D341Med (cell line): ENCODE results near the gene MVK.

ENCODE experiments used
- DNase-seq: peaks from one replicate; pipeline ENCODE4 v3.0.0; 2012; ENCODE audit warnings: low spot score

The MVK gene

DNA sequence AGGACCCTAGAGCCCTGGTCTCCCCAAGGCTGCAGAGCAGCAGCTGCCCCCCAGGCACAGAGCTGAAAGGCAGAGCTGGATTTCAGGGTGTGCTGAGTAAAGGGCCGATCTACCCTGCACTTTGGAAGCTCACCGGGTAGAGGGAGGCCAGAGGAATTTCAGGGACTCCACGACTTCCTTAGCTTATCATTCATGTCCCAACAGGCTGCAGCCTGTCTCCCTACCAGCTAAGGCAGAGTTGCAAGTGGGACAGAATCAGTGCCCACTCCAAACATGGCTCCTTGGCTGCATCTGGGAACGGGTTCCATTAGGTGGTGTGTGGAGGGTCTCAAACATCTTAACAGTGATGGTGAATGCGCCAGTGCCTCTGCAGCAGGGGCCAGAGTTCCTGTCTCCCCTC, 27.8 kb upstream of the MVK start:
- DNase-seq = no peak

DNA sequence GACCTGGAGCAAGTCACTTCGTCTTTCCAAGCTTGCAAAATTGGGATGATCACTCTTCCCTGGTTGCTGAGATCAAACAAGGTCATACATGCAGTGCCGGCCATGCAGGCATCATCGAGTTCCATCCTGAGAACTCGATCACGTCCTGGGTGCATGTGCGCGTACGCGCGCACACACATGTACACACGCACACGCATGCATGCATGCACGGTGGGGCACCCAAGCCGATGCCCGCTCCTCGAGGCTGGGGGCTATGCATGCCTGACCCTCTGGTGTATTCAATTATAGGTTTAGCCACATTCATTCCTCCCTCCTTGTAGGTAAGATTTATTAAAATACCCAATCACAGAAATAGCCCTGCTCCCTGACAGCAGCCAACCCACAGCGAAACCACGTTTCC, 26.3 kb upstream of the MVK start:
- no peak for DNase-seq

DNA sequence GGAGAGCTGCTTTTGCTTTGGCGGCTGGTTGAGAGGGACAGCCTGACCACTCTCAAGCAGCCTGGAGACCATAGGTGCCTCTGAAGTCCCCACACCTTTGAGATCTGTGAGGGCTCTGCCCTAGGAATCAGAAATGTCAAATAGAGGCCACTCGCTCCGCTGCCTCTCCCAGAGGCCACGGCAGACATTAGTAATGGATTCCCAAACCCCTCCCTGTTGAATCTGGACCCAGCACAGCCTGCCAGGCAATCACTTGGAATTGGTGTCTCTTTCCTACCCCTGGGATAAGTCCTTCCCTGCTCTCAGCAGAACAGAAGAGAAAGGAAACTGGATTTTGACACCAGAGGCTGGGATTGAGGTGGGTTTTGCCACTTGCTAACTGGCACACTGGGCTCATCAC, 25.3 kb upstream of the MVK start:
- no peak for DNase-seq

DNA sequence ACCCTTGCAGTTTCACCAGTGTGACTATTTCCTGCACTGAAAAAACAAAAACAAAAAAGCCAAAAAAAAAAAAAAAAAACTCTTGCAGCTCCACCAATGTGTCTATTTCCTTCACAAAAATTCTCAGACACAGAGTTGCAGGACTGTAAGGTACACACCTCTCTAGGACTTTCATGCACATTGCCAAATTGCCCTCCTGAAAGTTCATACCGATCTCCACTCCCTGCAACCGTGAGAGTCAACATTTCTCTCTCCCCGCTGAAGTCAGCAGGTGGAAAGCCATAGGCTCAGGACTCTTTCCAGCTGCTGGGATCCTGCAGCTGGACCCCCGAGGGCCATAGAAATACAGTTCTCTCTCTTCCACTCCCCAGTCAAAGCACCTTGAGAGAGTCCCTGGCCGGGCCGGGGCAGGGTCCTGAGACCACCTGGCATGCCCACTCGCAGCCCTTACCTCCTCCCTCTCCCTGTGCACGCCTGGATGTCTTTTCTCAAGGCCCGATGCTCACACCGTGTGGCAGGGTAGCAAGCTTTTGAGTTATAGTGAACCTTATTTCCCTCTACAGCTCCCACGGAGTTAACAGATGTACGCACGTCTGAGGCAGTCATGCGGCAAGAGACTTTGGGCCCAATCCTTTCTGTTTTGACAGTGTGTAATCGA, 23.9 kb upstream of the MVK start:
- DNase-seq = no peak

DNA sequence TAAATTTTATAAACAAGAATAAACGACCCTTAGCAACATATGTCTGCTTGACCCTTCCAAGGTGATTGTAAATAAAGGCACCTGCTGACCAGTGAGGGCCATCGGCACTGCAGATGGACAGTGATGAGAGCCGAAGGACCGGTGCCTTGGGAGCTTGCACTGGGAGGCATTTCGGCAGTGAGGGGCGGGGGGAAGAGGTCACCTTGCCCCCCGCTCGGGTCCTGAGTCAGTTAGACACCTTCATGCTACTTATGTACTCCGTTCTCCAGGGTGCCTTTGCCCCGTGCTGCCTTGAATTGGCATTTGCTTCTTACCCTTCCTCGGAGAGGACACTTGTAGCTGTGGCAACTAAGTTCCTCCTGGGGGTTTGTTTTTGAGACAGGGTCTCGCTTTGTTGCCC, 23.3 kb upstream of the MVK start:
- no peak for DNase-seq

DNA sequence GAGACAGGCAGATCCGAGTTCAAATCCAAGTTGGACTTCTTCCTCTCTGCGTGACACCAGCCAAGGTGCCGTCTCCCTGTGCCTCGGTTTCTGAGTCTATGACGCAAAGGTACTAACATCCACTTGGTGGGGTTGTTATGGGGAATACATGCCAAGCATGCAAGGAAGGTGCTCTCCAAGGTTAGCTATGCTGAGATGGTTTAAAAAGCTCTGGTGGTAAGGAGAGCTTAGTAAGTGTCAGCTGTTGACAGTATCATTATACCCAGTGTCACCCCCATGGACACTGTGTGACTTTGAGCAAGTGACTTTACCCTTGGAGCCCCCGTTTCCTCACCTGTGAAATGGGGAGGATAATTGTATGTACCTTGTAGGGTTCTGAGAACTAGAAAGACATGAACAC, 22.5 kb upstream of the MVK start:
- DNase-seq = no peak

DNA sequence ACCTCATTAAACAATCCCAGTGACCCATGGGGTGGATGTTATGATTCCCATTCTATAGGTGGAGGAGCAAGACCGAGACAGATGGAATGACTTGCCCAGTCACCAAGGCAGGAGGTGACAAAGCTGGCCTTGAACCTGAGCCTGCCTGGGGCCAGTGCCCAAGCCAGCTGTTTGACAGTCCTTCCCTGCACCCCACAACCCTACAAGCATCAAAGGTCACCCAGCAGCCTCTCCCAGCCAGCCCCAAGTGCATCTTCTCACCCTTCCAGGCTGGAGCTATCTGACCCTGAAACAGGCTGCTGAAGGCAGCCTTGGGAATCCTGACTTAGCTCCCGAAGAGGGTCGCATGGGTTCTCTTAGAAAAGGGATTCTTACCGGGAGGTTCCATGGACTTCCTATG, 20.6 kb upstream of the MVK start:
- no peak for DNase-seq

DNA sequence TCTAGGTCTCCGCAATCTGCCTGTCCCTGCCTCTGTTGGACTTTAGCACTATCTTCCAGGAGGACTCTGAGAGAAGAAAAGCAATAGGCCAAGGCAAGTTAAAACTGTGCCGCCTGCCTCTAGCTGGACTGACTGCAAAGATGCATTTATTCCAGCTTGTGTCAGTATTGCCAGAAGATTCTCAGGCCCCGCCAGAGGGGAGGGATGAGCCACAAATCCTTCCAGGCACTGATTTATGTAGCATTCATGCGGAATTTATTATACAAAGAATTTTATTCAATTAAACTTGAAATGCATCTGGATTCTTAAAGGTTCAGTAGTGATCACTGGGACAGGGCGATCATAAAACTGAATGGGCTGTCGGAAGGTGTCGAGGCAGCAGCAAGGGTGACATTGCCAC, 20.1 kb upstream of the MVK start:
- DNase-seq = no peak

DNA sequence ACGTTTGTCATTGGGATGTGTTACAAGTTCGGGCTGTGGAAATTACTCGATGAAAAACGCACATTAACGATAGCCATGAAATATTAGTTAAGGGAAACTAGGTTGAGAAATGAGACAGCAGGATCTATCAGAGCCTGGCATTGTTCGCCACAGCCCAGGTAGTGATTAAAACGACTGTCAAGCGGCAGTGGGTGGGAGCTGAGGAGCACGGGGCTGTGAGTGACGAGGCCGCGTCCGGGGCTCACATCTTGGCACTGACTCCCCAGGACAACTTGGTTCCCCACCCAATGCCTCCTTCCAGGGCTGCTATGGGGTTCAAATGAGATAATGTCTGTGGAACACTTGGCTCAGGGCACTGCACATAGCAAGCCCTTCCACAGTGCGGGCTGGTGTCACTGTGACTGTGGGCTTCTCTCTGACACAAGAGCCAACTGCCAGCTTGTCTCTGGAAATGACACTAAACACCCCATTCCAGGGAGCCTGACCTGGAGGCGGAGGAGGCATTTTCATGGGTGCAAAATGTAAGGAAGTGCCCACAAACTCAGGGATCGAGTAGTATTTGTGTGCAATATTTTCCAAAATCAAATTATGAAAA, 19.6 kb upstream of the MVK start:
- no peak for DNase-seq

DNA sequence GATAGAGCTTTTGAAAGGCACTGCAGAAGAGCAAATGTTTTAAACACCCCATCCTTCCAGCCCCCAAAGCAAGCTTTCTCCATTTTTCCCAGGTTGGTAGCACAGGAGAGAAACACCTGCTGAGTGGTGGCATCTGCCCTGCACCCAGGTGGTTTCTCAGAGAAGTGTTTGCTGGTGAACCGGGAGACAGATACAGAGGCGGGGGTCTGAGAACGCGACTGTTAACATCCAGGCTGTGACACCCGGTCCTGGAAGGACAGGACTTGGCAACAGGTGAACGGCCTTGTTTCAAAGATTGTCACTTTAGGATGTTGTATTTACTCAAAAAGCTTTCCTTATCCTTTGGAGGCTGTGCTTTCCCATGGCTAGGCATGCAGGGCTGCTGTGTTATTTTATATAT, 18.8 kb upstream of the MVK start:
- DNase-seq = no peak

DNA sequence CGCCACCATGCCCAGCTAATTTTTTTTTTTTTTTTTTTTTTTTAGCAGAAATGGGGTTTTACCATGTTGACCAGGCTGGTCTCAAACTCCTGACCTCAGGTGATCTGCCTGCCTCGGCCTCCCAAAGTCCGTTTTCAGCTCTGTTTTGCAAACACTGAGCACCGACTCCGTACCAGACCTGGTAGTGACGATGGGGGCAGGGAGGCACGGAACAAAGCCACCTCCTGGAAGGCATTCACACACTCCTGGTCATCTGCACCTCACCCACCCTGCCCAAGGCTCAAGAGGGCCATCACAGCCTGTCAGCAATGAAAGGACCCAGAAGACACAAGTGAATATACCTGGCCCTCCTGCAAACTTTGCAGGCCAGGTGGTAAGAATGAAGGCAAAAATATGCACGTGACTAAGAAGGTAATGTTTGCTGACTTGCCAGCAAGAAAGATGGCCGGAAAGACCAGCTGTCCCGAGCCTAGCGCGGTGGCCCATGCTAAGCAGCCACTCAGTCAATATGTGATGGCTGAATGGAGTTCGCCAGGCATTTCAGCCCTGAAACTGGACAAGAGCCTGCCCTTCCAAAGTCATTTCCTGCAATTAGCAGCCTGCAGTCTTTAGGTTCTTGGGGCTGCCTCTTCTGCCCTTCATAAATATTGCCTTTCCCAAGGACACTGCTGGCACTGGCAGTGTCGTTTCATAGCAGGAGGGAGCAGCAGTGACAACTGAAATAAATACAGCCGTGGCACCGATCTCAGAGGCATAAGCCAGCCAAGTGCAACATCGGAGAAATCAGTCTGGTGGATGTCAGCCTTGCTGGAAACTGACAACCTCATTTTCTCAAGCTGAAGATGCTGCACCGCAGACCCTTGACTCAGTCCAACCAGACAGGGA, 17.9 kb upstream of the MVK start:
- no peak for DNase-seq

DNA sequence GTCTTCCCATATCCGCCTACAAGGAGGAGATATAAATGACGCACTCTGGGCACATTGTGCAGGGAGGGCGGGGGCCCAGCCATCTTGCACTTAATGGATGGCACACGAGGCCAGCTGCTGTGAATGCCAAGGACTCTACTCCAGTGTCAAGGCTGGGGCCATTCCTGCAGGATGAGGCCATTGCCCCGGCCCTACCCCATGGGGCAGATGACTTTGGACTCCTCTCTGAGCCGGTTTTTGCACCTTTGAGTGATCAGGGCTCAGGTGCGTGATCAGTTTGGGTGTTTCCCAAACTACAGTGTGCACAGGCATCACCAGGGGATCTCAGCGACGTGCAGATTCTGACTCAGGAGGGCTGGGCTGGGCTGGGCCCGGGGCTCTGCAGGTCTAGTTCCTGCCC, 16.4 kb upstream of the MVK start:
- DNase-seq = no peak

DNA sequence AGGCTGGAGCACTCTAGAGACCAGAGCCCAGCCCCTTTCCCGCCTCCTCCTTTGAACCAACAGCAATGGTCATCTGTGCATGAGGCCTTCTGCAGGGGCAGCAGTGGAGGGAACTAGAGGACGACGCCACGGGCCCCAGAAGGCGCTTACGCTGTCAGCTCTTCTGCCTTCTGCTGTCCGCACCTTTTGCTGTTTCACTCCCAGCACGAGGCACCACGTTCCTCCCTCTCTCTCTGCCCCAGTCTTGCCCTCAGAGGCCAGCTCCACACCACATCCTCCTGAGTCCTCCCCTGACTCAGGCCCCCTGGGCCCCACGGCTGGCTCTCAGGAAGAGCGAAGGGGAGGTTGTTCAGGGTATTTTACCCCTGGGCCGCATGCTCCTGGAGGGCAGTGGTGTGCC, 15.8 kb upstream of the MVK start:
- DNase-seq = no peak

DNA sequence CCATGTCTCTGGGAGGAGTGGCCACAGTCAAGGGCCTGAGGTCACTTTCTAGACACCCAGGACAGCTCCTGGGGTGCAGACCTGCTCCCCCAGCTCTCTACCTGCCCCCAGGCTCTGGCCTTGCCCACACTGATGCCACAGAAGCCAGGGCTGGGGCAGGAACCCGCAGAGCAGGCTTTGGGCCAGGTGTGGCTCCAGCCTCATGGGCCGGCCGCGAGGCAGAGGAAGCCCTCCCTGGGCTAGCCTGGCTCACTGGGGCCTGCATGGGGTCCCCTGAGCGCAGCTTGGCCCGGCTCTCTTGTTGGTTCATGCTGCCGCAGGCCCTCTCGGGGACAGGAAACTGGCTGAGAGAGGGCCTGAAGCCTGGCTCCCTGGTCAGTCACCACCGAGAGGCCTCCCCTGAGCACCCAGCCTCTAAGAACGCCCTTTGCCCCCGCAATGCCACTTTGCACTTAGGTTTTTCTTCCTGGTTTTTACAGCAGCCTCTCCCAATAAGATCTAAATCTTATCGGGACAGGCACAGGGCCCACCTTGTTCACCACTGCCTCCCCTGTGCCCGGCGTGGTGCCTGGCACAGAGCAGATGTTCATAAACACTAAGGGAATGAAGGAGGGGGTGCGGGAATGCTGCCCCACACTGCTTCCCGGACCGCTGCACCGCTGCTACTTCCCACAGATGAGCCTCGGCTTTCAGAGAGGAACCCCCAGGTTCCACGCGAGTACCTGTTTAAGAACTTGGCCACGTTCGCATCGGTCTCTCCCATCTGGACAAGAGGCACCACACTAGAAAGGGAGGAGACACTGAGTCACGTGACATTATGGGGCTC, 15.0 kb upstream of the MVK start:
- no peak for DNase-seq

DNA sequence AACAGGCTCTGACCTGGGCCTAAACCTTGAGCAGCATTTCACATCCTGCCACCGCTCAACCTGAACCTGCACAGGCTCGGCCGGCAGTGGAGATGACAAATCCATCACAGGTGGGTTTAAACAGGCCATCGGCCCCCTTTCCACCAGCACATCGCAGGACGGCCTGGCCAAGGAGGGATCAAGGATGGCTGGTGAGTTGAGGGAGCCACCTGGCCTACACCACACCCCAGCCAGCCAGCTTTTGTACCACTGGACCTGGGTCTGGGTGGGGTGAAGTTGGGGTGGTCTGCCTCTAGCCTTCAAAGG, 14.4 kb upstream of the MVK start:
- no peak for DNase-seq

DNA sequence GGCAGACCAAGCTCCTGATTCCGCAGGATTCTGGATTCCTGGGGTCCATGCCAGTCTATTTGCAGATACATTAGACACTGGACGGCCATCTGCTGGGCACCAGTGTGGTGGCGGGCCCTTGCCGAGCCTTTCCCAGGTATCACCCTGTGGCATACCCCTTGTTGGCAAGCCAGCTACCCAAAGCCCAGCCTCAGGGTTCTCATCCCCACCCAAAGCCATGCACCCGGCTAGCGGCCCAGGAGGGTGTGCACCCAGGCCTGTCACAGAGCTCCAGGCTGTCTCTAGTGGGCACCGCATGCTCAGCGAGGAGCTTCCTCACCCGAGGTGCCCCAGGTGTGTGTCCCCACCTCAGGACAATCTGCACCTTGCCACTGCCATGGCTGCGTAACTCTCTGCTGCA, 14.0 kb upstream of the MVK start:
- no peak for DNase-seq

DNA sequence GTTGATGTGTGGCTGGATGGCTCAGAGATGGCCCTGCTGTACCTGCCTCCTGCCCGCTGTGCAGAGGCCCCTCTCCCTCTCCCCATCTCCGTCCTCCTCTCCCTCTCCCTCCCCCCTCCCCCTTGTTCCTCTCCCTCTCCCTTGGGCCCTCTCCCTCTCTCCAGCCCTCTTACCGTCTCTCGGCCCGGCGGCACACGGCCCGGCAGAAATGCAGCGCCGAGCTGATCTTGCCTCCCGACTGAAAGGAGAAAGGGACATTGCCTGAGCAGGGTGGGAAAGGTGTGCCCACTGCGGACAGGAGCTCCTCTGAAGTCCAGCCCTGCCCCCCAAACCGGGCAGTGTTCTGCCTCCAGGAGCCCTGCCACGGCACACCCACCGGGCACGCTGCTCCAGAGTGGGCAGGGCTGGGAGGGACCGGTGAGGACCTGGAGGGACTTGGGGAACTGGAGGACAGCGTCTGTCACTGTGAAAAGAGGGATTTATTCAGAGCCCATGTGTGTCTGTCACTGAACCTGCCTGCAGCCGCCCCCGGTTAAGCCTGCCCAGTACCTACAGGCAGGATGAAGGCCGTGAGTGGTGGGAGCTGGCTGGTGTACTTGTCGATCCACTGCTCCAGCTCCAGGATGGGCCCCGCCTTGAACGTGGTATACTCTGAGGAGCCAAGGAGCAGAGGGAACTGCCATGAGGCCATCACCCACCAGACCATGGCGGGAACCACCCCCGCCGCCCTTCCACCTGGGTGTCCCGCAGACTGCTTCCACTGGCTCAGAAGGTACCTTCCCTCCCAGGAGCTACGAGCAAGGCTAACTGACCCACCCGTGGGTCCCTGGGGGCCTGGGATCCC, 12.5 kb upstream of the MVK start:
- no peak for DNase-seq

DNA sequence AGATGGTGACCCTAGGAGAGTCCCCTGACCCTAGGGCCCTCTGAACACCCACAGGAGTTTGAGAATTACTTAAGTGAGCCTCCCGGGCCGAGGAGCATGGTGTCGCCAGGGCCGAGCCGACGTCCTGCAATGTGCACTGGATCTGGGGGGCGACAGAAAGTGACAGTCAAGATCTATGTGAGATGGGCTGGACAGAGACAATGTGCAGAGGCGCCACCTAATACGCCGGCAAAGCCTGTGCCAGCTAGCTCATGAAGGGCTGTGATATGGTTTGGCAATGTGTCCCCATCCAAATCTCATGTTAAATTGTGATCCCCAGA, 11.9 kb upstream of the MVK start:
- no peak for DNase-seq

DNA sequence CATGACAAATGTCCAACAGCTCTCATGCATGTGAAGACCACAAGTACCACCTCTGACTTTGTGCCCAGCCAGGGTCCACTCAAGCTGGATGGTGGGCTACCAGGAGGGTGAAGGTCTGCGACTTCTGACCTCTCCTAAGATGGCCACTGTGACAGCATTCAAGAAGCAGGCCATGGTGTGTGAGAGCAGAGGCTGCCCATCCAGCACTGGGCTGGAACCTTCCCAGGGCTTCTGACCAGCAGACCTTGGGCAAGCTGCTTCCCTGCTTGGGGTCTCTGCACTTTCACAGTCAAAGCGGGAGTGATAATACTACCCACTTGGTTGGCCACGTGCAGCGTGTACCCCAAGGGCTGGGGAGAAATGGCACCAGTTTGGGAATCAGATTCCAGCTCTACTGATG, 10.7 kb upstream of the MVK start:
- DNase-seq = no peak

DNA sequence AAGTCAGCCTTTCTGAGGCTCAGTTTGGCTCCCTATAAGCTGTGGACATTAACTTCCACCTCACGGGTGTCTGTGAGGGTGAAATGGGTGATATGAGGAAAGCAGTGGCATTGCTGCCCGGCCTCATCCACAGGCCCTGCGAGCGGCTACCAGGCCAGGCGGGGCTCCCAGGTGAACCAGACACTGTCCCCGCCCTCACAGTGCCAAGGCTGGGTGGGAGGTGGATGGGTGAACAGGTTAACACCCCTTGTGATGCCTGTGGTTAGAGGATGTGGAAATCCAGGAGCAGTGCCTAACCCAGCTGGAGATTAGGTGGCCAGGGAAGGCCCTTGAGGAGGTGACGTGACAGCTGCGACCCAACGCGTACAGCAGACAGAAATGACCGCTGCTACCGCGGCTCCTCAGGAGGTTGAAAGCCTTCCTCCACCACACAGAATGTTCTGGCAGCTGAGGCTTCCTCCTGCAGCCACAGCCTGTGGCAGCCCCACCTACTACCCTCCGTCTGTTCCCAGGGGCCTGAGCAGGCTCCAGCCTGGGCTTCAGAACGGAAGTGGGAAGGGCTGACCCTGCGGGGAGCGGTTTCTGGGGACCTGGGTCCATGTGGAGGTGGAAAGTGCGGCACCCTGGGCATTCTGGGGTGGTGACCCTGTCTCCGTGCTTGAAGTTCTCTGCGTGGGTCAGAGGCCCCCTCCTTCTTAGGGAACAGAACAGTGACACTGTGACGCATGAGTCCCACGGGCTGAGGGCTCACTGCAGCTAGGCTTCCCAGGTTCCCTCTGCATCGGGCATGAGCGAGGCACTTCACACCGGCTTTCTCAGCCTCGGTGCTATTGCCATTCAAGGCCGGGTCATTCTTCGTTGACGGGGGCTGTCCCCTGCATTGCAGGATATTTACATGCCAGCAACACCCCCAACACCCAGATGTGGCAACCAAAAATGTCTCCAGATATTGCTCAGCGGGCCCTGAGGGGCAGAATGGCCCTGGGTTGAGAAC, 10.0 kb upstream of the MVK start:
- DNase-seq = no peak

DNA sequence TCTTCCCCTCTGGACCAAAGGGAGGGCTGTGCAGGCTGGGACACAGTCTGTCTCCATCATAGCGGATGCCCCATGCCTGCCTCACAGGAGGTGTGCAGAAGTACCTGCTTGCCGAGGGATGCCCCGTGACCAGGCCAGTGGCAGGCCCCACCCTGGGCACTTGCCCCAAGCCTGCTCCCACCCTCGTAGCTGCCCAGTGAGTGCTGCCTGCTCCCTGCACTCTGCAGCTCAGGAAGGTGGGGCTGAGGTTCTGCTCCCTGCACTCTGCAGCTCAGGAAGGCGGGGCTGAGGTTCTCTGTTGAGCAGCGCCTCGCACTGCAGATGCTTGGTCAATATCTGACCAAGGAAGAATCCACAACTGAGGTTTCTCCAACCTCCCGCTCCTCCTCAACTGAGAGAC, 7.2 kb upstream of the MVK start:
- no peak for DNase-seq
